ENCODE data around the gene CHD1. TPM values are rescaled to one million over a fixed set of nuclear protein-coding genes. Genes with fewer than 3 reads are reported as not detected.

Gene CHD1
- total RNA-seq, 1 donor from 2014 or later = 34.2 TPM

GRCh38 chr5:98843481-98843880, 85.3 kb downstream of the CHD1 start:
- no peak for TF ChIP-seq CTCF (IDR thresholded peaks at IDR 0.05; ENCODE audit: partially characterized antibody, unreplicated experiment)
- no peak overlapping the region for H3K4me3 Mint-ChIP-seq (ENCODE audit: unreplicated experiment)
- H3K27me3 Mint-ChIP-seq (ENCODE audit: unreplicated experiment) = peaks cover 2% of the 10 kb centered on the region
- no peaks in the 10 kb centered on the region for H3K4me1 Mint-ChIP-seq (ENCODE audit: low read depth, unreplicated experiment)
- no peak for DNase-seq
- peaks cover 5% of the 10 kb centered on the region for H3K9me3 Mint-ChIP-seq (ENCODE audit: unreplicated experiment)
- no peak overlapping the region for H3K27ac Mint-ChIP-seq (ENCODE audit: unreplicated experiment)
- peaks cover 6% of the 10 kb centered on the region for H3K36me3 Mint-ChIP-seq (ENCODE audit: unreplicated experiment)

- DNase-seq = no peak
- no peak for TF ChIP-seq CTCF (IDR thresholded peaks at IDR 0.05; ENCODE audit: partially characterized antibody, unreplicated experiment)
- peaks cover 5% of the 10 kb centered on the region for H3K9me3 Mint-ChIP-seq (ENCODE audit: unreplicated experiment)
- peaks cover 2% of the 10 kb centered on the region for H3K27me3 Mint-ChIP-seq (ENCODE audit: unreplicated experiment)
- H3K4me1 Mint-ChIP-seq (ENCODE audit: low read depth, unreplicated experiment) = no peaks in the 10 kb centered on the region
- H3K4me3 Mint-ChIP-seq (ENCODE audit: unreplicated experiment) = no peak overlapping the region
- peaks cover 6% of the 10 kb centered on the region for H3K36me3 Mint-ChIP-seq (ENCODE audit: unreplicated experiment)
- no peak overlapping the region for H3K27ac Mint-ChIP-seq (ENCODE audit: unreplicated experiment)
Observed at GRCh38 chr5:98840946-98841345, 87.9 kb downstream of the CHD1 start.

- Mint-ChIP-seq H3K4me3 (ENCODE audit: unreplicated experiment) (no peak overlapping the region), H3K4me1 (ENCODE audit: low read depth, unreplicated experiment) (no peaks in the 10 kb centered on the region), H3K27me3 (ENCODE audit: unreplicated experiment) (no peaks in the 10 kb centered on the region), H3K9me3 (ENCODE audit: unreplicated experiment) (peaks cover 5% of the 10 kb centered on the region), H3K27ac (ENCODE audit: unreplicated experiment) (no peak overlapping the region), H3K36me3 (ENCODE audit: unreplicated experiment) (peaks cover 6% of the 10 kb centered on the region)
- no peak for DNase-seq
- no peak for TF ChIP-seq CTCF (IDR thresholded peaks at IDR 0.05; ENCODE audit: partially characterized antibody, unreplicated experiment)
Observed at GRCh38 chr5:98839469-98840383, 89.1 kb downstream of the CHD1 start.

- Mint-ChIP-seq H3K9me3 (ENCODE audit: unreplicated experiment) (no peaks in the 10 kb centered on the region), H3K27ac (ENCODE audit: unreplicated experiment) (no peak overlapping the region), H3K4me1 (ENCODE audit: low read depth, unreplicated experiment) (no peaks in the 10 kb centered on the region), H3K4me3 (ENCODE audit: unreplicated experiment) (no peak overlapping the region), H3K36me3 (ENCODE audit: unreplicated experiment) (peaks cover 4% of the 10 kb centered on the region), H3K27me3 (ENCODE audit: unreplicated experiment) (no peaks in the 10 kb centered on the region)
- no peak for DNase-seq
- no peak for TF ChIP-seq CTCF (IDR thresholded peaks at IDR 0.05; ENCODE audit: partially characterized antibody, unreplicated experiment)
Observed at GRCh38 chr5:98836175-98836574, 92.6 kb downstream of the CHD1 start.

- Mint-ChIP-seq H3K4me3 (ENCODE audit: unreplicated experiment) (no peak overlapping the region), H3K27me3 (ENCODE audit: unreplicated experiment) (peaks cover 2% of the 10 kb centered on the region), H3K9me3 (ENCODE audit: unreplicated experiment) (no peaks in the 10 kb centered on the region), H3K27ac (ENCODE audit: unreplicated experiment) (no peak overlapping the region), H3K4me1 (ENCODE audit: low read depth, unreplicated experiment) (no peaks in the 10 kb centered on the region), H3K36me3 (ENCODE audit: unreplicated experiment) (no peaks in the 10 kb centered on the region)
- TF ChIP-seq CTCF (IDR thresholded peaks at IDR 0.05; ENCODE audit: partially characterized antibody, unreplicated experiment) = no peak
- no peak for DNase-seq
Observed at GRCh38 chr5:98827588-98828284, 101.1 kb downstream of the CHD1 start.
